GM23338 (cell line): ENCODE results near the gene MYH6. TPM values are rescaled to one million over a fixed set of nuclear protein-coding genes. Genes with fewer than 3 reads are reported as not detected.

ENCODE experiments used
- ATAC-seq: fragments of 200-7000 bp; cut with Tn5 transposase; 3 replicates; pipeline ENCODE4 v1.9.1; 2020
- DNase-seq: peaks from one replicate; pipeline ENCODE4 v3.0.0-alpha.2; 2015; ENCODE audit warnings: low spot score
- H2AFZ ChIP-seq: fragments of 200-600 bp; sonication (generic); 2 replicates; pipeline ENCODE4 v1.8.0; 2016; ENCODE audit warnings: antibody characterized with exemption, mild to moderate bottlenecking, moderate library complexity
- H3F3A ChIP-seq: fragments of 200-600 bp; sonication (generic); replicated peaks from 2 replicates; pipeline ENCODE4 v1.8.0; 2017; ENCODE audit warnings: antibody characterized with exemption, mixed run types, low read depth
- H3K27ac ChIP-seq: fragments of 200-600 bp; sonication (generic); 2 replicates; pipeline ENCODE4 v1.6.1; 2016; ENCODE audit warnings: low read depth
- H3K27me3 ChIP-seq: fragments of 200-600 bp; sonication (generic); 2 replicates; pipeline ENCODE4 v1.8.0; 2016; ENCODE audit warnings: mild to moderate bottlenecking, mixed run types, moderate library complexity; ENCODE audit not compliant: insufficient read depth
- H3K36me3 ChIP-seq: fragments of 200-600 bp; sonication (generic); 2 replicates; pipeline ENCODE4 v1.8.0; 2016; ENCODE audit warnings: mild to moderate bottlenecking; ENCODE audit not compliant: insufficient read depth
- H3K4me1 ChIP-seq: fragments of 200-600 bp; sonication (generic); 2 replicates; pipeline ENCODE4 v1.8.0; 2016; ENCODE audit warnings: mild to moderate bottlenecking, moderate library complexity; ENCODE audit not compliant: insufficient read depth
- H3K4me2 ChIP-seq: fragments of 200-600 bp; sonication (generic); 2 replicates; pipeline ENCODE4 v1.7.1; 2017; ENCODE audit warnings: mixed run types
- H3K4me3 ChIP-seq: fragments of 200-600 bp; sonication (generic); 2 replicates; pipeline ENCODE4 v1.6.1; 2016; ENCODE audit warnings: mixed run types
- H3K79me2 ChIP-seq: fragments of 200-600 bp; sonication (generic); replicated peaks from 2 replicates; pipeline ENCODE4 v1.8.0; 2017; ENCODE audit warnings: mild to moderate bottlenecking; ENCODE audit not compliant: insufficient read depth
- H3K9me2 ChIP-seq: fragments of 200-600 bp; sonication (generic); 2 replicates; pipeline ENCODE4 v1.8.0; 2017; ENCODE audit not compliant: insufficient read depth
- H4K20me1 ChIP-seq: fragments of 200-600 bp; sonication (generic); replicated peaks from 2 replicates; pipeline ENCODE4 v1.8.0; 2017; ENCODE audit warnings: mild to moderate bottlenecking; ENCODE audit not compliant: insufficient read depth
- H3K27ac Mint-ChIP-seq: 2 replicates; pipeline ENCODE4 v1.8.0; 2020; ENCODE audit warnings: inconsistent platforms, mild to moderate bottlenecking, moderate library complexity, mixed read lengths
- H3K27me3 Mint-ChIP-seq: 3 replicates; pipeline ENCODE4 v1.8.0; 2022; ENCODE audit warnings: low read depth, mild to moderate bottlenecking, moderate library complexity, mixed read lengths, inconsistent platforms; ENCODE audit not compliant: insufficient read depth, poor library complexity
- H3K36me3 Mint-ChIP-seq: 3 replicates; pipeline ENCODE4 v1.8.0; 2021; ENCODE audit warnings: low read depth, mild to moderate bottlenecking, inconsistent platforms, moderate library complexity, mixed read lengths
- H3K4me1 Mint-ChIP-seq: 3 replicates; pipeline ENCODE4 v1.8.0; 2020; ENCODE audit warnings: mild to moderate bottlenecking, inconsistent platforms, mixed read lengths
- H3K4me3 Mint-ChIP-seq: 3 replicates; pipeline ENCODE4 v1.8.0; 2021; ENCODE audit warnings: moderate library complexity, mild to moderate bottlenecking, inconsistent platforms, mixed read lengths
- H3K9me3 Mint-ChIP-seq: 3 replicates; pipeline ENCODE4 v1.8.0; 2020; ENCODE audit warnings: moderate library complexity, mild to moderate bottlenecking, inconsistent platforms, mixed read lengths
- CREB1 ChIP-seq: fragments of 250-450 bp; sonication (Bioruptor Pico); IDR thresholded peaks from 2 replicates; pipeline ENCODE4 v1.5.0; 2020; ENCODE audit warnings: low read depth, mild to moderate bottlenecking, moderate library complexity
- CTCF ChIP-seq, 2 experiments: fragments of 200-600 bp in 1 of 2; sonication (generic) in 1 of 2; conservative IDR thresholded peaks; 2 replicates each; pipeline versions ENCODE4 v1.5.1 to v1.6.1; 2016 to 2017; ENCODE audit warnings: antibody characterized with exemption in 2 of 2, low read depth in 2 of 2, mild to moderate bottlenecking in 2 of 2, moderate library complexity in 1 of 2
- EZH2 ChIP-seq: fragments of 200-600 bp; sonication (generic); IDR thresholded peaks from one replicate; pipeline ENCODE4 v1.8.0; 2017; ENCODE audit warnings: antibody characterized with exemption, mild to moderate bottlenecking, low read depth; ENCODE audit not compliant: unreplicated experiment
- EZH2phosphoT487 ChIP-seq: fragments of 200-600 bp; sonication (generic); IDR thresholded peaks from one replicate; pipeline ENCODE4 v1.8.1; 2018; ENCODE audit warnings: antibody characterized with exemption; ENCODE audit not compliant: unreplicated experiment
- JUNB ChIP-seq: IDR thresholded peaks from one replicate; pipeline ENCODE4 v1.6.1; 2016; ENCODE audit warnings: antibody characterized with exemption; ENCODE audit not compliant: unreplicated experiment
- NANOG ChIP-seq: IDR thresholded peaks from 2 replicates; pipeline ENCODE4 v1.6.1; 2016; ENCODE audit warnings: antibody characterized with exemption, borderline replicate concordance
- POLR2AphosphoS5 ChIP-seq: IDR thresholded peaks from 2 replicates; pipeline ENCODE4 v1.6.1; 2016; ENCODE audit warnings: antibody characterized with exemption, low read depth
- STAT1 ChIP-seq: IDR thresholded peaks from one replicate; pipeline ENCODE4 v1.6.1; 2016; ENCODE audit warnings: antibody characterized with exemption; ENCODE audit not compliant: unreplicated experiment
- ZNF114 ChIP-seq: fragments of 250-450 bp; sonication (Bioruptor Pico); IDR thresholded peaks from 2 replicates; pipeline ENCODE4 v1.5.0; 2020; ENCODE audit warnings: mild to moderate bottlenecking, moderate library complexity
- ZNF331 ChIP-seq: fragments of 250-450 bp; sonication (Bioruptor Pico); IDR thresholded peaks from 2 replicates; pipeline ENCODE4 v1.5.0; 2020; ENCODE audit warnings: low read depth, mild to moderate bottlenecking, moderate library complexity
- ZNF462 ChIP-seq: fragments of 250-450 bp; sonication (Bioruptor Pico); IDR thresholded peaks from 2 replicates; pipeline ENCODE4 v1.5.0; 2020; ENCODE audit warnings: mild to moderate bottlenecking, moderate library complexity
- polyA plus RNA-seq: library from polyadenylated mRNA; unstranded; fragments of >200 nt; fragmentation: Nextera tagmentation; extraction: Ambion mirVana; gene quantifications from 2 replicates; pipeline ENCODE4 v1.2.1, GENCODE V29; 2016
- total RNA-seq: library from RNA; depleted of rRNA; stranded (reverse); fragments of >200 nt; shearing (Covaris generic); gene quantifications from 2 replicates; pipeline ENCODE4 v1.2.3, GENCODE V29; 2014
- TF ChIP-seq, protein P1 (sequence below): IDR thresholded peaks from 2 replicates; pipeline ENCODE4 v1.6.1; 2016; ENCODE audit warnings: antibody characterized with exemption
- TF ChIP-seq, protein P2 (sequence below): IDR thresholded peaks from one replicate; pipeline ENCODE4 v1.6.1; 2018; ENCODE audit warnings: antibody characterized with exemption; ENCODE audit not compliant: unreplicated experiment

The MYH6 gene
- total and polyA plus RNA-seq, 2 experiments from 2014 or later, result 0.03 to 0.10 TPM

- Mint-ChIP-seq H3K4me1 (peaks cover 17% of the 10 kb centered on the region), H3K27me3 (peaks cover 6% of the 10 kb centered on the region), H3K4me3 (no peak overlapping the region), H3K27ac (no peak overlapping the region; the same call in 1 of the 2 replicates), H3K36me3 (peaks cover 9% of the 10 kb centered on the region), H3K9me3 (no peaks in the 10 kb centered on the region; the same call in 2 of the 3 replicates)
- H3K79me2 ChIP-seq, result no peaks in the 10 kb centered on the region
- no peak overlapping the region for H3K27ac ChIP-seq
- TF ChIP-seq NANOG, result no peak
- TF ChIP-seq JUNB, result no peak
- no peak for TF ChIP-seq EZH2
- TF ChIP-seq CREB1, result no peak
- TF ChIP-seq, protein P1, sequence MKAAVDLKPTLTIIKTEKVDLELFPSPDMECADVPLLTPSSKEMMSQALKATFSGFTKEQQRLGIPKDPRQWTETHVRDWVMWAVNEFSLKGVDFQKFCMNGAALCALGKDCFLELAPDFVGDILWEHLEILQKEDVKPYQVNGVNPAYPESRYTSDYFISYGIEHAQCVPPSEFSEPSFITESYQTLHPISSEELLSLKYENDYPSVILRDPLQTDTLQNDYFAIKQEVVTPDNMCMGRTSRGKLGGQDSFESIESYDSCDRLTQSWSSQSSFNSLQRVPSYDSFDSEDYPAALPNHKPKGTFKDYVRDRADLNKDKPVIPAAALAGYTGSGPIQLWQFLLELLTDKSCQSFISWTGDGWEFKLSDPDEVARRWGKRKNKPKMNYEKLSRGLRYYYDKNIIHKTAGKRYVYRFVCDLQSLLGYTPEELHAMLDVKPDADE, result no peak
- no peak for TF ChIP-seq POLR2AphosphoS5
- no peak for TF ChIP-seq ZNF331 (CRISPR knock-in tag)
- TF ChIP-seq STAT1, result no peak
- TF ChIP-seq ZNF462 (CRISPR knock-in tag), result no peak
- no peak for TF ChIP-seq ZNF114 (CRISPR knock-in tag)
- TF ChIP-seq EZH2phosphoT487, result no peak
- TF ChIP-seq, protein P2, sequence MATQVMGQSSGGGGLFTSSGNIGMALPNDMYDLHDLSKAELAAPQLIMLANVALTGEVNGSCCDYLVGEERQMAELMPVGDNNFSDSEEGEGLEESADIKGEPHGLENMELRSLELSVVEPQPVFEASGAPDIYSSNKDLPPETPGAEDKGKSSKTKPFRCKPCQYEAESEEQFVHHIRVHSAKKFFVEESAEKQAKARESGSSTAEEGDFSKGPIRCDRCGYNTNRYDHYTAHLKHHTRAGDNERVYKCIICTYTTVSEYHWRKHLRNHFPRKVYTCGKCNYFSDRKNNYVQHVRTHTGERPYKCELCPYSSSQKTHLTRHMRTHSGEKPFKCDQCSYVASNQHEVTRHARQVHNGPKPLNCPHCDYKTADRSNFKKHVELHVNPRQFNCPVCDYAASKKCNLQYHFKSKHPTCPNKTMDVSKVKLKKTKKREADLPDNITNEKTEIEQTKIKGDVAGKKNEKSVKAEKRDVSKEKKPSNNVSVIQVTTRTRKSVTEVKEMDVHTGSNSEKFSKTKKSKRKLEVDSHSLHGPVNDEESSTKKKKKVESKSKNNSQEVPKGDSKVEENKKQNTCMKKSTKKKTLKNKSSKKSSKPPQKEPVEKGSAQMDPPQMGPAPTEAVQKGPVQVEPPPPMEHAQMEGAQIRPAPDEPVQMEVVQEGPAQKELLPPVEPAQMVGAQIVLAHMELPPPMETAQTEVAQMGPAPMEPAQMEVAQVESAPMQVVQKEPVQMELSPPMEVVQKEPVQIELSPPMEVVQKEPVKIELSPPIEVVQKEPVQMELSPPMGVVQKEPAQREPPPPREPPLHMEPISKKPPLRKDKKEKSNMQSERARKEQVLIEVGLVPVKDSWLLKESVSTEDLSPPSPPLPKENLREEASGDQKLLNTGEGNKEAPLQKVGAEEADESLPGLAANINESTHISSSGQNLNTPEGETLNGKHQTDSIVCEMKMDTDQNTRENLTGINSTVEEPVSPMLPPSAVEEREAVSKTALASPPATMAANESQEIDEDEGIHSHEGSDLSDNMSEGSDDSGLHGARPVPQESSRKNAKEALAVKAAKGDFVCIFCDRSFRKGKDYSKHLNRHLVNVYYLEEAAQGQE, result no peak
- no peak for TF ChIP-seq CTCF (conservative IDR thresholded peaks at IDR 0.05; ENCODE audit: low read depth in 2 of 2)
- H3K9me2 ChIP-seq, result no peaks in the 10 kb centered on the region
- H3K27me3 ChIP-seq, result peaks cover 15% of the 10 kb centered on the region
- H3K36me3 ChIP-seq, result no peaks in the 10 kb centered on the region
- H3K4me2 ChIP-seq, result no peak overlapping the region
- H3K4me1 ChIP-seq, result peaks cover 15% of the 10 kb centered on the region
- ATAC-seq (no peak), DNase-seq (no peak)
- no peak overlapping the region for H3K4me3 ChIP-seq
- H4K20me1 ChIP-seq, result peaks cover 5% of the 10 kb centered on the region; the same call in 1 of the 2 replicates
- no peak overlapping the region for H2AFZ ChIP-seq
- H3F3A ChIP-seq, result peaks cover 6% of the 10 kb centered on the region; the same call in 1 of the 2 replicates
Measured at GRCh38 chr14:23347406-23348296, 60.4 kb downstream of the MYH6 start.
